H1 (cell line): ENCODE measurements around the gene IQCK.

Source experiments
- CBX8 ChIP-seq: fragments of 300-800, 300-1000 bp; sonication (generic); IDR thresholded peaks from 2 replicates; pipeline ENCODE4 v1.7.1; 2016; ENCODE audit warnings: low read depth, low read length, borderline replicate concordance
- CEBPB ChIP-seq: IDR thresholded peaks from 2 replicates; pipeline ENCODE4 v1.6.1; 2012; ENCODE audit warnings: low read depth, low read length
- EZH2 ChIP-seq: fragments of 200-600 bp; sonication (generic); IDR thresholded peaks from 2 replicates; pipeline ENCODE4 v1.7.1; 2012; ENCODE audit warnings: low read depth, mild to moderate bottlenecking, moderate library complexity, low read length, inconsistent platforms; ENCODE audit not compliant: severe bottlenecking
- GABPA ChIP-seq: IDR thresholded peaks from 2 replicates; pipeline ENCODE4 v1.6.1; 2011; ENCODE audit warnings: mild to moderate bottlenecking, low read length, moderate library complexity, borderline replicate concordance; ENCODE audit not compliant: insufficient read depth
- JUND ChIP-seq: IDR thresholded peaks from 2 replicates; pipeline ENCODE4 v1.6.1; 2011; ENCODE audit warnings: mild to moderate bottlenecking, improper control_type of control experiment, low read length
- POLR2A ChIP-seq, 2 experiments: IDR thresholded peaks; 1 replicate in 1 of 2; 2 replicates in 1 of 2; pipeline ENCODE4 v1.6.1; 2011; ENCODE audit warnings: low read depth in 2 of 2, low read length in 2 of 2, mild to moderate bottlenecking in 2 of 2; ENCODE audit errors: control extremely low read depth in 1 of 2
- POLR2AphosphoS5 ChIP-seq: IDR thresholded peaks from 2 replicates; pipeline ENCODE4 v1.6.1; 2011; ENCODE audit warnings: low read depth, low read length
- RBBP5 ChIP-seq: IDR thresholded peaks from 2 replicates; pipeline ENCODE4 v1.7.1; 2012; ENCODE audit warnings: low read depth, mild to moderate bottlenecking, inconsistent platforms, low read length, moderate library complexity, borderline replicate concordance
- SIN3A ChIP-seq, 2 experiments: IDR thresholded peaks in 1 of 2; conservative IDR thresholded peaks in 1 of 2; 2 replicates each; pipeline ENCODE4 v1.6.1; 2011 to 2012; ENCODE audit warnings: low read length in 2 of 2, improper control_type of control experiment in 1 of 2, low read depth in 1 of 2, mild to moderate bottlenecking in 1 of 2
- TEAD4 ChIP-seq: IDR thresholded peaks from 2 replicates; pipeline ENCODE4 v1.6.1; 2012; ENCODE audit warnings: low read depth, low read length, inconsistent platforms, mixed read lengths
- ZNF274 ChIP-seq: IDR thresholded peaks from 2 replicates; pipeline ENCODE4 v1.7.0; 2012; ENCODE audit warnings: low read length, borderline replicate concordance; ENCODE audit errors: extremely low read depth
- TF ChIP-seq, protein P1 (sequence below), 3 experiments: IDR thresholded peaks; 1 replicate in 2 of 3; 2 replicates in 1 of 3; pipeline versions ENCODE4 v1.5.1 to v1.6.1; 2011; ENCODE audit warnings: low read length in 3 of 3, mild to moderate bottlenecking in 3 of 3, inconsistent platforms in 2 of 3, low read depth in 1 of 3, moderate library complexity in 1 of 3; ENCODE audit not compliant: insufficient read depth in 1 of 3; ENCODE audit errors: control extremely low read depth in 1 of 3
- TF ChIP-seq, protein P2 (sequence below): IDR thresholded peaks from 2 replicates; pipeline ENCODE4 v1.6.1; 2012; ENCODE audit warnings: inconsistent platforms
- TF ChIP-seq, protein P3 (sequence below): IDR thresholded peaks from 2 replicates; pipeline ENCODE4 v1.6.1; 2011; ENCODE audit warnings: low read length, improper control_type of control experiment

DNA sequence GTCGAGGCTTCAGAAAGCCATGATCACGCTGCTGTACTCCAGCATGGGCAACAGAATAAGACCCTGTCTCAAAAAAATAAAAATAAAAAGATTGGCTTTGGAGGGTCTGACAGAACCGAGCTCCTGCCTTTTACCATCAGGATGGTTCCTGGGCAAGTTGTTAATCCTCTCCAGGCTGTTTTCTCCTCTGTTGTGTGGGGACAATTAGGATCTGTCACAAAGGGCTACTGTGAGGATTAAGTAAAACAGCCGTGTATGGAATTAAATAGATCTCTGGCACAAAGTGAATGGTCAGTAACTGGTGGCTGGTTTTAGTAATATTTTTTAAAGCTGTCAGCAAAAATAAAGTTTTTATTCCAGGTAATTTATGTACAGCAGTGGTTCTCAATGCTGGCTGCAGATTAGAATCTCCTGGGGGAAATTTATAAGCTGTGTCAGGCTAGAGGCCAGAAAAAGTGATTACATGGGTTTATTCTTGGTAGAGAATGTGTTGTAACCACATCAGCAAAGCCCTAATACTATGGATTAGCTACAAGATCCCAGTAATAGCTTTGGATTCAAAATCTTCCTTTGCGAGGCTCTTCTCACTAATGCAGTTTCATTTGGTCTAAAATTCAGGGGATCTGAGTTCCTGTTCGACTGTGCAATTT lies 119.4 kb downstream of the IQCK start:
- TF ChIP-seq, protein P1, sequence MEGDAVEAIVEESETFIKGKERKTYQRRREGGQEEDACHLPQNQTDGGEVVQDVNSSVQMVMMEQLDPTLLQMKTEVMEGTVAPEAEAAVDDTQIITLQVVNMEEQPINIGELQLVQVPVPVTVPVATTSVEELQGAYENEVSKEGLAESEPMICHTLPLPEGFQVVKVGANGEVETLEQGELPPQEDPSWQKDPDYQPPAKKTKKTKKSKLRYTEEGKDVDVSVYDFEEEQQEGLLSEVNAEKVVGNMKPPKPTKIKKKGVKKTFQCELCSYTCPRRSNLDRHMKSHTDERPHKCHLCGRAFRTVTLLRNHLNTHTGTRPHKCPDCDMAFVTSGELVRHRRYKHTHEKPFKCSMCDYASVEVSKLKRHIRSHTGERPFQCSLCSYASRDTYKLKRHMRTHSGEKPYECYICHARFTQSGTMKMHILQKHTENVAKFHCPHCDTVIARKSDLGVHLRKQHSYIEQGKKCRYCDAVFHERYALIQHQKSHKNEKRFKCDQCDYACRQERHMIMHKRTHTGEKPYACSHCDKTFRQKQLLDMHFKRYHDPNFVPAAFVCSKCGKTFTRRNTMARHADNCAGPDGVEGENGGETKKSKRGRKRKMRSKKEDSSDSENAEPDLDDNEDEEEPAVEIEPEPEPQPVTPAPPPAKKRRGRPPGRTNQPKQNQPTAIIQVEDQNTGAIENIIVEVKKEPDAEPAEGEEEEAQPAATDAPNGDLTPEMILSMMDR (IDR thresholded peaks at IDR 0.05; ENCODE audit: control extremely low read depth in 1 of 3, insufficient read depth in 1 of 3, low read depth in 1 of 3, low read length in 3 of 3): no peak
- TF ChIP-seq POLR2A (IDR thresholded peaks at IDR 0.05; ENCODE audit: control extremely low read depth in 1 of 2, low read depth in 2 of 2, low read length in 2 of 2): no peak
- TF ChIP-seq EZH2: no peak
- TF ChIP-seq TEAD4: no peak
- TF ChIP-seq RBBP5: no peak
- no peak for TF ChIP-seq POLR2AphosphoS5
- no peak for TF ChIP-seq CEBPB
- TF ChIP-seq, protein P2, sequence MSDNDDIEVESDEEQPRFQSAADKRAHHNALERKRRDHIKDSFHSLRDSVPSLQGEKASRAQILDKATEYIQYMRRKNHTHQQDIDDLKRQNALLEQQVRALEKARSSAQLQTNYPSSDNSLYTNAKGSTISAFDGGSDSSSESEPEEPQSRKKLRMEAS: no peak
- no peak for TF ChIP-seq CBX8
- no peak for TF ChIP-seq JUND
- no peak for TF ChIP-seq ZNF274
- TF ChIP-seq GABPA: no peak
- TF ChIP-seq, protein P3, sequence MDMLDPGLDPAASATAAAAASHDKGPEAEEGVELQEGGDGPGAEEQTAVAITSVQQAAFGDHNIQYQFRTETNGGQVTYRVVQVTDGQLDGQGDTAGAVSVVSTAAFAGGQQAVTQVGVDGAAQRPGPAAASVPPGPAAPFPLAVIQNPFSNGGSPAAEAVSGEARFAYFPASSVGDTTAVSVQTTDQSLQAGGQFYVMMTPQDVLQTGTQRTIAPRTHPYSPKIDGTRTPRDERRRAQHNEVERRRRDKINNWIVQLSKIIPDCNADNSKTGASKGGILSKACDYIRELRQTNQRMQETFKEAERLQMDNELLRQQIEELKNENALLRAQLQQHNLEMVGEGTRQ: no peak
- TF ChIP-seq SIN3A (conservative IDR thresholded peaks at IDR 0.05 in 1 of 2, IDR thresholded peaks at IDR 0.05 in 1 of 2; ENCODE audit: low read depth in 1 of 2, low read length in 2 of 2): no peak
